HG03025 (cell line): ENCODE measurements around the gene SH3PXD2A.

Experiments used
- ATAC-seq: cut with Tn5 transposase; IDR thresholded peaks from one replicate; pipeline ENCODE4 v1.9.1; 2021; ENCODE audit warnings: mild to moderate bottlenecking, moderate library complexity; ENCODE audit not compliant: unreplicated experiment, low FRiP score

SH3PXD2A gene

GRCh38 chr10:103600956-103601569 lies 254.3 kb downstream of the SH3PXD2A start:
- ATAC-seq: no peak

GRCh38 chr10:103600325-103600724 lies 255.1 kb downstream of the SH3PXD2A start:
- ATAC-seq: no peak

- no peak for ATAC-seq
These were observed 255.5 kb downstream of the SH3PXD2A start for GRCh38 chr10:103599907-103600306.

- ATAC-seq: no peak
These were observed 256.2 kb downstream of the SH3PXD2A start for GRCh38 chr10:103599211-103599610.

GRCh38 chr10:103598654-103599115 lies 256.7 kb downstream of the SH3PXD2A start:
- ATAC-seq: no peak

- no peak for ATAC-seq
These were observed 258.4 kb downstream of the SH3PXD2A start for GRCh38 chr10:103597003-103597402.

GRCh38 chr10:103595933-103596726 lies 259.2 kb downstream of the SH3PXD2A start:
- no peak for ATAC-seq

GRCh38 chr10:103593022-103593570 lies 262.3 kb downstream of the SH3PXD2A start:
- ATAC-seq: no peak

GRCh38 chr10:103592186-103593021 lies 263.0 kb downstream of the SH3PXD2A start:
- ATAC-seq: no peak

GRCh38 chr10:103590744-103591291 lies 264.6 kb downstream of the SH3PXD2A start:
- no peak for ATAC-seq

- ATAC-seq: no peak
These were observed 265.3 kb downstream of the SH3PXD2A start for GRCh38 chr10:103590060-103590459.

- no peak for ATAC-seq
These were observed 266.2 kb downstream of the SH3PXD2A start for GRCh38 chr10:103589074-103589630.

GRCh38 chr10:103587073-103587472 lies 268.3 kb downstream of the SH3PXD2A start:
- no peak for ATAC-seq

GRCh38 chr10:103585011-103585405 lies 270.4 kb downstream of the SH3PXD2A start:
- no peak for ATAC-seq

GRCh38 chr10:103584216-103585010 lies 271.0 kb downstream of the SH3PXD2A start:
- ATAC-seq: no peak

- no peak for ATAC-seq
These were observed 271.5 kb downstream of the SH3PXD2A start for GRCh38 chr10:103583871-103584215.

GRCh38 chr10:103582331-103583123 lies 272.8 kb downstream of the SH3PXD2A start:
- ATAC-seq: no peak

GRCh38 chr10:103581499-103581898 lies 273.9 kb downstream of the SH3PXD2A start:
- ATAC-seq: no peak

GRCh38 chr10:103580430-103580829 lies 274.9 kb downstream of the SH3PXD2A start:
- no peak for ATAC-seq
